B cell (primary cell): ENCODE measurements around the gene TCFL5. TPM values are rescaled to one million over a fixed set of nuclear protein-coding genes. Genes with fewer than 3 reads are reported as not detected.

Experiments
- ATAC-seq: fragments of 200-7000 bp; cut with Tn5 transposase; one replicate; pipeline ENCODE4 v1.10.0; 2021; ENCODE audit warnings: low read depth, mild to moderate bottlenecking, moderate number of reproducible peaks, moderate library complexity
- CTCF ChIA-PET: fragments of 350-600 bp; sonication (Branson Sonifier 250); formaldehyde crosslinking; loops from one replicate; lab custom pipeline; 2021; ENCODE audit warnings: antibody characterized with exemption, inconsistent platforms; lab: Charles Lee
- POLR2A ChIA-PET: fragments of 350-600 bp; sonication (Branson Sonifier 250); formaldehyde crosslinking; loops from one replicate; lab custom pipeline; 2021; ENCODE audit warnings: antibody characterized with exemption; lab: Charles Lee
- DNase-seq: peaks from one replicate; pipeline ENCODE4 v3.0.0; 2013
- H2AFZ ChIP-seq: 2 replicates; pipeline ENCODE4 v1.6.1; 2012; ENCODE audit warnings: mild to moderate bottlenecking, low read depth, low read length; ENCODE audit not compliant: insufficient read depth, poor library complexity, severe bottlenecking
- H3K27ac ChIP-seq, 2 donors: 1 replicate in 1 of 2; 2 replicates in 1 of 2; pipeline ENCODE4 v1.5.1; 2012 to 2013; ENCODE audit warnings: low read length in 2 of 2, mild to moderate bottlenecking in 2 of 2, moderate library complexity in 1 of 2
- H3K27me3 ChIP-seq, 4 experiments: fragments of 200-600 bp in 1 of 4; sonication (generic) in 1 of 4; replicated peaks in 1 of 4; 1 replicate in 2 of 4; 2 replicates in 2 of 4; pipeline versions ENCODE4 v1.6.1 to v1.7.0; 2013 to 2016; ENCODE audit warnings: low read length in 3 of 4, mild to moderate bottlenecking in 2 of 4, mixed read lengths in 1 of 4, moderate library complexity in 1 of 4; ENCODE audit not compliant: insufficient read depth in 4 of 4, control insufficient read depth in 3 of 4; ENCODE audit errors: control extremely low read depth in 1 of 4
- H3K36me3 ChIP-seq, 2 experiments: replicated peaks in 1 of 2; 1 replicate in 1 of 2; 2 replicates in 1 of 2; pipeline versions ENCODE4 v1.6.1 to v1.7.1; 2013; ENCODE audit warnings: low read length in 1 of 2; ENCODE audit not compliant: insufficient read depth in 2 of 2, control insufficient read depth in 1 of 2; ENCODE audit errors: control extremely low read depth in 1 of 2, extremely low read depth in 1 of 2
- H3K4me1 ChIP-seq, 2 donors: fragments of 200-600 bp in 1 of 2; sonication (generic) in 1 of 2; 1 replicate in 1 of 2; 2 replicates in 1 of 2; pipeline versions ENCODE4 v1.5.1 to v1.6.1; 2013 to 2017; ENCODE audit warnings: low read length in 2 of 2; ENCODE audit not compliant: control insufficient read depth in 2 of 2, insufficient read depth in 2 of 2
- H3K4me2 ChIP-seq: replicated peaks from 2 replicates; pipeline ENCODE3; 2012; ENCODE audit warnings: mild to moderate bottlenecking, low read depth, low read length; ENCODE audit not compliant: poor library complexity, severe bottlenecking
- H3K4me3 ChIP-seq, 5 experiments: fragments of 200-600 bp in 1 of 5; sonication (generic) in 1 of 5; 1 replicate in 3 of 5; 2 replicates in 2 of 5; pipeline versions ENCODE4 v1.5.1 to v1.7.0; 2011 to 2016; ENCODE audit warnings: low read length in 4 of 5, mild to moderate bottlenecking in 4 of 5, low read depth in 2 of 5, control low read depth in 1 of 5, moderate library complexity in 1 of 5; ENCODE audit not compliant: insufficient read depth in 1 of 5; ENCODE audit errors: control extremely low read depth in 1 of 5, extremely low read depth in 1 of 5
- H3K79me2 ChIP-seq: fragments of 200-600 bp; sonication (generic); one replicate; pipeline ENCODE4 v1.6.0; 2016; ENCODE audit warnings: low read length; ENCODE audit not compliant: control insufficient read depth, insufficient read depth
- H3K9ac ChIP-seq: fragments of 200-600 bp; sonication (generic); 2 replicates; pipeline ENCODE4 v1.6.1; 2017; ENCODE audit warnings: mild to moderate bottlenecking, low read length, moderate library complexity
- H3K9me3 ChIP-seq, 3 donors: one replicate each; pipeline versions ENCODE4 v1.6.1 to v1.7.1; 2013; ENCODE audit warnings: low read length in 2 of 3; ENCODE audit not compliant: control insufficient read depth in 2 of 3, insufficient read depth in 1 of 3; ENCODE audit errors: control extremely low read depth in 1 of 3
- H4K20me1 ChIP-seq: 2 replicates; pipeline ENCODE4 v1.6.0; 2012; ENCODE audit warnings: mild to moderate bottlenecking, low read length; ENCODE audit not compliant: insufficient read depth, control insufficient read depth, poor library complexity, severe bottlenecking
- H3K27ac Mint-ChIP-seq: one replicate; pipeline ENCODE4 v1.8.0; 2021; ENCODE audit warnings: mixed read lengths
- H3K27me3 Mint-ChIP-seq: one replicate; pipeline ENCODE4 v1.8.0; 2021; ENCODE audit warnings: mixed read lengths
- H3K4me1 Mint-ChIP-seq: one replicate; pipeline ENCODE4 v1.8.0; 2021; ENCODE audit warnings: mixed read lengths
- H3K4me3 Mint-ChIP-seq: one replicate; pipeline ENCODE4 v1.8.0; 2021; ENCODE audit warnings: mixed read lengths
- H3K9me3 Mint-ChIP-seq: one replicate; pipeline ENCODE4 v1.8.0; 2022; ENCODE audit warnings: mixed read lengths; ENCODE audit not compliant: insufficient read depth
- EZH2 ChIP-seq: IDR thresholded peaks from 2 replicates; pipeline ENCODE4 v1.6.1; 2012; ENCODE audit warnings: borderline replicate concordance, low read depth, mild to moderate bottlenecking, moderate library complexity, low read length; ENCODE audit not compliant: insufficient read depth, poor library complexity, severe bottlenecking
- WGBS: methylation state at CpG from one replicate; pipeline ENCODE4 v1.1.5; 2013; ENCODE audit warnings: missing lambda C conversion rate; ENCODE audit not compliant: insufficient coverage; 5-methylcytosine and 5-hydroxymethylcytosine counted together
- intact Hi-C: fragments of 100-400 bp; cut with micrococcal nuclease; formaldehyde crosslinking; loops from one replicate; pipeline ENCODE4 v1.10.0; 2022
- polyA plus RNA-seq: library from polyadenylated mRNA; depleted of rRNA; stranded (reverse); fragments of >200 nt; gene quantifications from 2 replicates; pipeline ENCODE4 v1.2.3, GENCODE V29; 2012
- total RNA-seq, 2 donors: library from RNA; stranded (reverse); fragments of 120-200 nt in 1 of 2; gene quantifications; 1 replicate in 1 of 2; 2 replicates in 1 of 2; pipeline versions ENCODE4 v1.2.3 to v1.2.4, GENCODE V29; 2013 to 2022
- TF ChIP-seq, protein P1 (sequence below): fragments of 200-600 bp; IDR thresholded peaks from one replicate; pipeline ENCODE4 v1.8.0; 2022; ENCODE audit warnings: antibody characterized with exemption, mild to moderate bottlenecking

Gene TCFL5
- total and polyA plus RNA-seq, 2 donors (not counting 1 experiment from before 2014, with no cell fraction given): 2.0 to 16.2 TPM

DNA sequence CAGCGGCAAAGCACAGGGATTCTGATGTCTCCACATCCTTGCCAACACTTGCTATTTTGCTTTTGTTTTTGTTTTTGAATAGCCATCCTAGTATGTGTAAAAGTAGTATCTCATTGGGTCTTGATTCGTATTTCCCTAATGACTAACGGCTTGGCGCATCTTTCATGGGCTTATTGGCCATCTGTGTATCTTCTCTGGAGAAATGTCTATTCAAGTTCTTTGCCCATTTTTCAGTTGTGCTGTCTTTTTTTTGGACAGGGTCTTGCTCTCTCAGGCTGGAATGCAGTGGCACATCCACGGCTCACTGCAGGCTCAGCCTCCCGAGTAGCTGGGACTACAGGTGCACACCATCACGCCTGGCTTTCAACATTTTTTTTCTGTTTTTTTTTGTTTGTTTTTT lies 17.4 kb downstream of the TCFL5 start:
- H3K27me3 Mint-ChIP-seq: no peaks in the 10 kb centered on the region

DNA sequence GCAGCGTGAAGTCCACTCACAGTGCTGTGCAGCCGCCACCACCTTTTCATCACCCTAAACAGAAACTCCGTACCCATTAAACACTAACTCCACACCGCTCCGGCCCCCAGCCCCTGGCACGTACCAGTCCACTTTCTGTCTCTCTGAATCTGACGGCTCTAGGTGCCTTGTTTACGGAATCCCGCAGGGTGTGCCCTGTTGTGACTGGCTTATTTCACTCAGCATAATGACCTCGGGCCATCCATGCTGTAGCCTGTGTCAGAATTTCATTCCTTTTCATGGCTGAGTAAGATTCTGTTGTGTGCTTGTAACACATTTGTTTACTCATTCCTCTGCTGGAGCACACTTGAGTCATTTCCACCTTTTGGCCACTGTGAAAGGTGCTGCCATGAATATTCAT lies 18.0 kb downstream of the TCFL5 start:
- H3K79me2 ChIP-seq: no peaks in the 10 kb centered on the region
- peaks cover under 1 to 4% of the 10 kb centered on the region in 2 donors for H3K4me1 ChIP-seq
- H3K27ac Mint-ChIP-seq: no peak overlapping the region
- H3K9ac ChIP-seq: no peak overlapping the region
- no peak overlapping the region for H3K27ac ChIP-seq
- no peaks in the 10 kb centered on the region for H3K36me3 ChIP-seq
- no peak overlapping the region for H3K4me3 ChIP-seq
- POLR2A ChIA-PET: no interaction called here
- CTCF ChIA-PET: no interaction called here
- ATAC-seq (no peak), DNase-seq (no peak)
- no peaks in the 10 kb centered on the region for H3K9me3 Mint-ChIP-seq
- no peaks in the 10 kb centered on the region for H3K27me3 ChIP-seq
- 100% methylated on average over 8 of the region's 10 CpGs for WGBS
- H3K4me2 ChIP-seq: no peak overlapping the region
- H3K9me3 ChIP-seq: no peaks in the 10 kb centered on the region
- no peaks in the 10 kb centered on the region for H3K27me3 Mint-ChIP-seq
- H2AFZ ChIP-seq: no peak overlapping the region
- intact Hi-C loops: no loop called here
- H3K4me3 Mint-ChIP-seq: no peak overlapping the region
- peaks cover 7% of the 10 kb centered on the region for H3K4me1 Mint-ChIP-seq
- TF ChIP-seq EZH2: no peak
- TF ChIP-seq, protein P1, sequence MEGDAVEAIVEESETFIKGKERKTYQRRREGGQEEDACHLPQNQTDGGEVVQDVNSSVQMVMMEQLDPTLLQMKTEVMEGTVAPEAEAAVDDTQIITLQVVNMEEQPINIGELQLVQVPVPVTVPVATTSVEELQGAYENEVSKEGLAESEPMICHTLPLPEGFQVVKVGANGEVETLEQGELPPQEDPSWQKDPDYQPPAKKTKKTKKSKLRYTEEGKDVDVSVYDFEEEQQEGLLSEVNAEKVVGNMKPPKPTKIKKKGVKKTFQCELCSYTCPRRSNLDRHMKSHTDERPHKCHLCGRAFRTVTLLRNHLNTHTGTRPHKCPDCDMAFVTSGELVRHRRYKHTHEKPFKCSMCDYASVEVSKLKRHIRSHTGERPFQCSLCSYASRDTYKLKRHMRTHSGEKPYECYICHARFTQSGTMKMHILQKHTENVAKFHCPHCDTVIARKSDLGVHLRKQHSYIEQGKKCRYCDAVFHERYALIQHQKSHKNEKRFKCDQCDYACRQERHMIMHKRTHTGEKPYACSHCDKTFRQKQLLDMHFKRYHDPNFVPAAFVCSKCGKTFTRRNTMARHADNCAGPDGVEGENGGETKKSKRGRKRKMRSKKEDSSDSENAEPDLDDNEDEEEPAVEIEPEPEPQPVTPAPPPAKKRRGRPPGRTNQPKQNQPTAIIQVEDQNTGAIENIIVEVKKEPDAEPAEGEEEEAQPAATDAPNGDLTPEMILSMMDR: no peak
- no peaks in the 10 kb centered on the region for H4K20me1 ChIP-seq

More for the DNA sequence above, 17.4 kb downstream of the TCFL5 start:
- WGBS: 98% methylated on average over 6 of the region's 7 CpGs
- Histone ChIP-seq H3K36me3 (no peaks in the 10 kb centered on the region), H3K27ac (no peak overlapping the region), H3K4me3 (no peak overlapping the region), H3K79me2 (no peaks in the 10 kb centered on the region), H3K4me1 (no peaks in the 10 kb centered on the region), H3K4me2 (no peak overlapping the region), H2AFZ (no peak overlapping the region), H3K9me3 (no peaks in the 10 kb centered on the region), H3K27me3 (no peaks in the 10 kb centered on the region), H4K20me1 (no peaks in the 10 kb centered on the region), H3K9ac (no peak overlapping the region)
- intact Hi-C loops: no loop called here
- Mint-ChIP-seq H3K4me3 (no peak overlapping the region), H3K9me3 (no peaks in the 10 kb centered on the region), H3K4me1 (peaks cover 5% of the 10 kb centered on the region), H3K27ac (no peak overlapping the region)
- ChIA-PET CTCF (interaction anchor here (0.6 kb wide), 1 partner anchor 122 kb away, joined by 3 read pairs; no protein-coding TSS in a partner anchor), POLR2A (interaction anchor here (0.7 kb wide), 1 partner anchor 1231 kb away, joined by 3 read pairs; no protein-coding TSS in a partner anchor)
- ATAC-seq (no peak), DNase-seq (no peak)
- TF ChIP-seq, protein P1: no peak
- no peak for TF ChIP-seq EZH2
